ENCODE data around the gene KLHL29. TPM values are rescaled to one million over a fixed set of nuclear protein-coding genes. Genes with fewer than 3 reads are reported as not detected.

KLHL29 gene
- total RNA-seq, 1 donor from 2014 or later = 6.9 TPM

DNA sequence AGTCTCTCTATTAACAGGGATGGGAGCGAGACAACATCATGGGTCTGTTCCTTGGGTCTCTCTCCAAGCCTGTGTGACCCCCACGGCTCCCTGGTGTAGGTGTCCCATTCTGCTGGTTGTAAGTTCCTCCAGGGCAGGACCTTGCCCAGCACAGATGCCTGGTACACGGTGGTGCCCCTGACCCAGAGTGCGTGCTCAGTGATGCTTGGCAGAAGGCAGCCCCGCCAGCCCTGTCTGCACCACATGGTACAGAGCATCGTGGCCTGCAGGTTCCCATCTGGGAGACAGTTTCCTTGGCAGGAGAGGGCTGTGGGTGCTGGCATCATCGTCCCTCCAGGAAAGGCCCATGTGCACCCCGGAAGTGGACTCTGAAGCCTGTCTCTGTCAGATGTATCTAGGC lies 249.0 kb downstream of the KLHL29 start:
- DNase-seq = no peak

DNA sequence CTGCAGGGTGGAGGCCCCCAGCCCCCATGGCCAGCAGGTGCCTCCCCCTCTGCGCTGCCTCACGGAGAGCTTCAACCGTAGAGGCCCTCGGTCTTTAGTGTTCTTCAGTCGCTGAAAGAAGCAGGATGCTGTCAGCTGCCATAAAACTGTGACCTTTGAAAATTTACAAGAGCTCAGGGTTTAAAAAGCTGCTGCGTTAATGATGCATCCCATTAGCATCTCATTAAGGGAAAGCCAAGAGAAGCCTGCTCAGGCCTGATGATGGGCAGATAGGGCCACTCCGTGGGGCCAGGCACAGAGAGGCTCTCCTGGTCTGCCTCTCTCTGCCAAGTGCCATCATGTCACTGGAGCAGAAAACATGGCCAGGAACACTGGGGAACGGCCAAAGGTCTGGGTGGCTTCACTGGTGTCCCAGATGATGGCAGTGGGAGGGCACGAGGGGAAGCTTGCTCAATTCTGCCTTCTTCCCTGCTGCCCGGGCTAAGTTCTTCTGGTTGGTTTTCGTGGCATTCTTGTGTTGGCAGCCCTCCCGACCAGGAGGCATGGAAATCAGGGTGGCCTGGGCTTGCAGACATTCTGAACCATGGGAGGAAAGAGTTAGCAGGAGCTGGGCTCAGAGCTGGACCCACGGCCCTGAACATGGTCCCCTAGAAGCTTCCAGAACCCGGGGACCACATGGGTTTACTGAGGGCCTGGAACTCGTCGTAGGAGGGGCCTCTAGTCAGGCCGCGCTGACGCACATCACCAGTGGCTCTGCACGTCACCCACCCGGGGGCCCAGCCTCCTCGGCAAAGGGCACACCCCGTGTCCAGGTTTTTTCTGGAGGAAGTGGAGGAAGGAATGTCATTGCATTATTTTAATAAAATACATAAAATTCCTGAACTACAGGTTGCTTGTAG lies 250.7 kb downstream of the KLHL29 start:
- DNase-seq = no peak

- DNase-seq = no peak
These were observed 251.4 kb downstream of the KLHL29 start for GRCh38 chr2:23636426-23636825.

GRCh38 chr2:23637011-23637778 lies 252.2 kb downstream of the KLHL29 start:
- peak; percentile 21 for DNase-seq

DNA sequence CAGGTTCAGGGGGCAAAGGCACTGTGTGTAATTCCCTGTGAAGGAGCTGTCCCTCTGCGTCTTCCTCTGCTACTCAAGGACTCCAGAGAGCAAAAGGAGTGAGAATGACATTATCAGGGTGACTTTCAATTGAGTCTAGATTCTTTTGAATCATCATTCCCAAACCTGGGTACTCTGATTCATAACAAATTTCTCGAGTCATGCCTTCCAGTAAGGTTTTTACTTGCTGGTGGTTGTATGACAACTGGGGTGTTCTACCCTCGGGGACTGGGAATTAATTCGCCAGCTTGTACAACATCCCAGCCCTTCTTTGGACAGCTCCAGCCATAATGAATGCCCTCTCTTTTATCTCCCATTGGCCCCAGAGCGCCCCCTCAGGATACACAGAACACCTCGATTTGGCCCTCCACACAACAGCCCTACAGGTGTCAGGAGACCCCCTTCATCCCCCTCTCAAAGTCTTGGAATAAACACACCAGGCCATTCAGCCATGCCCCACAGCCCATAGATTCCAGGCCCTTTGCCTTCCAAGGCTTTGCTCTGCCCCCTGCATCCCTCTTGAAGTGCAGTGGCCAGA lies 254.5 kb downstream of the KLHL29 start:
- no peak for DNase-seq

- DNase-seq = no peak
These were observed 255.7 kb downstream of the KLHL29 start for GRCh38 chr2:23640711-23641110.

DNA sequence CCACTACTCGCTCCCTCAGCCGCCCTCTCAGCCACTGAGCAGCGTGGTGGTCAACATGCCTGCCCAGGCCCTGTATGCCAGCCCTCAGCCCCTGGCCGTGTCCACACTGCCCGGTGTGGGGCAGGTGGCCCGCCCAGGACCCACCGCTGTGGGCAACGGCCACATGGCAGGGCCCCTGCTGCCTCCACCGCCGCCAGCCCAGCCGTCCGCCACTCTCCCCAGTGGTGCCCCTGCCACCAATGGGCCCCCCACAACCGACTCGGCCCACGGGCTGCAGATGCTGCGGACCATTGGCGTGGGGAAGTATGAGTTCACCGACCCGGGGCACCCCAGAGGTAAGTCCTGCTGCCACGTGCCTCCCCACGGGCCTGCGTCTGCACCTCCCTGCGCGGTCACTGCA lies 257.5 kb downstream of the KLHL29 start:
- no peak for DNase-seq

GRCh38 chr2:23645230-23645808 lies 260.3 kb downstream of the KLHL29 start:
- no peak for DNase-seq

DNA sequence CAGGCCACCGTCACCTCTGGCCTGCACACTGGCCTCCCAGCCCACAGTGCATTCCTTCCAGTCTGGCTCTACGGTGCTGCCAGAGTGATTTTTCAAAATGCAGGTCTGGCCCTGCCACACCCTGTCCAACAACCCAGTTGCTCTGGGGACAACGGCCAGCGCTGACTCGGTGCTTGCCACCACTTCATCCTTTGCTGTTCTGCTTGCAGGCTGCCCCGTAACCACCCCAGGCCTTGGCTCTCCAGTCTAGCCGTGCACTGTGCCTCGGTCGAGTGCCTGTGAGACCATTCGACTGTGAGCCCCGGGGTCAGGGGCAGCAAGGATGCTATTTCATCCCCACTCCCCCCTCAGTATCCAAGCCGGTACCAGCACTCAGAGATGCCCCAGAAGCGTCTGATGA lies 262.6 kb downstream of the KLHL29 start:
- DNase-seq = no peak

- DNase-seq = no peak
These were observed 264.3 kb downstream of the KLHL29 start for GRCh38 chr2:23649303-23649702.

DNA sequence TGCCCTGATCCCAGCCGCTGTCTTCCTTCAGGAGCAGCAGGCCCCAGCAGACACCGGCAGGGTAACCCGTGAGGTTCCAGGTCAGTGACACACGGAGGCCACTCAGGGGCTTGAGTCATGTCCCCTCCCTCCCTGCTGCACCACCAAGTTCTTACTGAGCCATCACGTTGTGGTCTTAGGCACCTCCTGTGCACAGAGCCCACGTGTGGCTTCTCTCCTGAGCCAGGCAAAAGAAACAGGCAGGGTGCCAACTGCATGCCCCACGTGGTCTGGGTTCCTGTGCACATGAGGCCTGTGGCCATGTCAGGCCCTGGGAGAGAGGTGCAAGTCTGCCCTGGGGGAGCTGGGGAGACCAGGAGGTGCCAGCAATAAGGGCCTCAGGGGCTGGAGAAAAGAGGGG lies 264.8 kb downstream of the KLHL29 start:
- DNase-seq = no peak

GRCh38 chr2:23651187-23652080 lies 266.5 kb downstream of the KLHL29 start:
- DNase-seq = no peak

GRCh38 chr2:23653326-23653725 lies 268.3 kb downstream of the KLHL29 start:
- no peak for DNase-seq

- DNase-seq = no peak
These were observed 269.8 kb downstream of the KLHL29 start for GRCh38 chr2:23654756-23655155.

DNA sequence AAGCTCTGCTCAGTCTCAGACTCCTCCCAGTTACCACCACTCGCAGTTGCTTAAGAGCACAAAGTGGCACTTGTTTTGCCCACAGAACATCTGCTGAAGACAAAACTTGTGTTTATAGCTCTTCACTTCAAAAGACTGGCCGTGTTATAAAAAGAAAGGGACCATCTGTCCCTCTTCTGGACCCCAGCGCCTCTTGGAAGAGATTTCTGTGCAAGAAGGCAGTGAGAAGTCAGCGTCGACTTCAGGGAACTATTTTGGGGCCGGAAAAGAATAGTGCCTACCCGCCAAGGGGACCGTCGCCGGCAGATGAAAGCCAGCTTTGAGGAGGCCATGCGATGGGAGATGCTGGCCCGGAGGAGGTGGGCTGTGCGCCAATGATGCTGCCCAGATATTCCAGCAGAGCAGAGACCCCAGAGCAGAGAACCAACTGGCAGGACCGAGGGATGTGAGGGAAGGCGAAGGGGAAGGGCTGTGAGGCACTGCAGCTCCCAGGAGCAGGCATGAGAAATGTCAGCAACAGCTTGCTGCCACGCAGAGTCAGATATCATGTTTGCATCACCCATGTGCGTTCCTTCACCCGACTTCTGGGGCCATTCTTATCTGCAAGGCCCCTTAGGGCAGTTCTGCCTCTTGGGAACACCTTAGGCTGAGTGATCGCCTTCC lies 271.1 kb downstream of the KLHL29 start:
- no peak for DNase-seq

DNA sequence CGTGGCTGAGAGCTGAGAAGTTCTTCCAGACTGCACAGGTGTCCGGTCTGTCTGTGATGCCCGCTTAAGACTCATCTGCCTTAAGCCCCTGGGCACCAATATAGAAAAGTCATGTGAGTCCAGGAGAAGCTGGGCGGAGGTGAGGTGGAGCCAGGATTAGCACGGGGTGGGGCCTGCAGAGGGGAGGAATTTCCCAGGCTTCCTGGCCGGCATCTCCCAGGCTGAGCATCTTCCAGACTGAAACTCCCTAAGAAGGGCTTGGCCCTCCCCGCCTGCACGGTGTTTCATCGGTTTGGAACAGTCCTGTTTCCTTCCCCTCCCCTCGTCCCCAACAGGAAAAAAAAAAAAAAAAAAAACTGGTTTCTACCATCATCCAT lies 271.6 kb downstream of the KLHL29 start:
- DNase-seq = no peak

- no peak for DNase-seq
These were observed 272.4 kb downstream of the KLHL29 start for GRCh38 chr2:23657371-23657770.

DNA sequence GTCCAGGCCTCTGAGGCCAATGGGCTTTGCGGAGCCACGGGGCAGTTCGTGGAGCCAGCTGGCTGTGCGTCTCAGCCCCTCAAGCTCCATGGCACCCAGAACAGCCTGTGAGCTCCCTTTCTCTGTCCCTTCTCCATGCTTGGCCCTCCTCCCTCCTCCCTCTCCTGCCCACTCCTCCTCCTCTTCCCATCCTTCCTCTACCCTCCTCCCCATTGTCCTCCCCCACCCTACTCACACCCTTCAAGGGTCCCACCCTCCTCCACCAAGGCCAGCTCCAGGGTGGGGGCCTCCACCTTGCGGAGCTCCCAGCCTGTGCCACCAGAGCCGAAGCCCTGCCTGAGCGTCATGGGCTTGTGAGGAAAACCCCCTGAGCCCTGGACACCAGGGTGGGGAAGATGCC lies 273.0 kb downstream of the KLHL29 start:
- DNase-seq = no peak

GRCh38 chr2:23658466-23658942 lies 273.5 kb downstream of the KLHL29 start:
- no peak for DNase-seq

GRCh38 chr2:23659328-23659727 lies 274.3 kb downstream of the KLHL29 start:
- DNase-seq = no peak

GRCh38 chr2:23659773-23660172 lies 274.8 kb downstream of the KLHL29 start:
- no peak for DNase-seq

Data from skin of body (tissue), 2 donors.